Hematopoietic multipotent progenitor cell treated with erythropoietin and hydrocortisone succinate and interleukin-3 and kit ligand, for 8 days (in vitro differentiated cells): Measurements from ENCODE around the gene PMF1.
A peak's percentile ranks its signal among the peaks of the same experiment; 100 is the strongest.
"Not testable (repeated sequence)": the region's sequence is repeated elsewhere in the genome, so short reads cannot be mapped to it uniquely, and the experiment has no call there.

Source experiments
- DNase-seq: peaks from one replicate; pipeline ENCODE4 v3.0.0-alpha.2; 2015

PMF1 gene

GRCh38 chr1:156212833-156213643 is at the start of gene PMF1:
TSS of gene PMF1 (plus strand) at chr1:156213007. CDS start at chr1:156213016, 9 bp downstream.
- peak; percentile 96 for DNase-seq

GRCh38 chr1:156163712-156164111 is 49.1 kb upstream of the PMF1 start:
- no peak for DNase-seq

DNA sequence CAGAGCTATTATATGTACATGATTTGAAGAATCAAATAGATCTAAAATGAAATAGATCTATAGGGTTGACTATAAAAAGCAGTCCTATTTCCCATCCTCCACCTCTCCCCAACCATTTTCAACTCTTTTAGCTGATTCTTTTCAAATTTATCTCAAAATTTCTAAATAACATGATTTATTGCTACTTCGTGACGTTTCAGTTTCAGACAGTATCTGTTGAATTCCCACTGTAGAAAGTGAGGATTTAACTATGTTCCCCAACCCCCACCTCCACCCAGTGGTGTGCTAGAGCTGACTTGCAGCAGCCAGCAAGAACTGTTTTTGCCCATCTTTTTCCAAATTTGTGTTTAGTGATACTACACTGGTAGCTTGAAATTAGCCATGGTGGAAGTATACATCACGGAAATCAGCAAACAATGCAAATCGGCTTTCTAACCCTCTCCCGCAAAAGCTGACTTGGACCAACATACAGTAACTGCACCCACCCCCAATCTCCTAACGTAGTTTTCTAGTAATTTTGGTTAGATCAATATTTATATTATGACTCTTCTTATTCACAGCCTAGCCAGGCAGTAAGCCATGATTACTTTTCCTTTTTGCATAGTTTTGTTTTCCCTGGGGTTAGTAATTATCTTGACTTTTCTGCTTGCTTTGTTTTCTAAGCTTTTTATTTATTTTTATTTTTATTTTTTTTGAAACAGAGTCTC is 48.5 kb upstream of the PMF1 start:
- no peak for DNase-seq

GRCh38 chr1:156165083-156165482 is 47.7 kb upstream of the PMF1 start:
- no peak for DNase-seq

DNA sequence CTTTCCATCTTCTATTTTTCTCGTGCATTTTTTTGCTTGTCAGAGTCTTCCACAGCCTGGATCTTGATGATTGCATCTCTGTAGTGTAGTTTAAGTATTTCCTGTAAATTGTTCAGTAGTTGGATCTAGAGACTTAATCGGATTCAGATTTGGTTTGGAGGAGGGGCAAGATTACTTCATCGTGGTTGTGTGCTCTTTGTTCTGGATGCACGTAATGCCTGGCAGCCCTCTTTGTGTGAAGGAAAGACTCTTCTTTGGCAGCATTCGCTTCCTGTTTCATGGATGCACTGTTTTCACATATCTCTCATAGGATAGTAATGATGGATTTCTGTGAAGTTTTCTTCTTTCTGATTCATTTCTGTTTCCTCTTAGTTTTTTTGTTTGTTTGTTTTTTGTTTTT is 45.3 kb upstream of the PMF1 start:
- DNase-seq = no peak

GRCh38 chr1:156172696-156173470 is 39.9 kb upstream of the PMF1 start:
- no peak for DNase-seq

GRCh38 chr1:156176610-156177210 is 36.1 kb upstream of the PMF1 start:
- no peak for DNase-seq

DNA sequence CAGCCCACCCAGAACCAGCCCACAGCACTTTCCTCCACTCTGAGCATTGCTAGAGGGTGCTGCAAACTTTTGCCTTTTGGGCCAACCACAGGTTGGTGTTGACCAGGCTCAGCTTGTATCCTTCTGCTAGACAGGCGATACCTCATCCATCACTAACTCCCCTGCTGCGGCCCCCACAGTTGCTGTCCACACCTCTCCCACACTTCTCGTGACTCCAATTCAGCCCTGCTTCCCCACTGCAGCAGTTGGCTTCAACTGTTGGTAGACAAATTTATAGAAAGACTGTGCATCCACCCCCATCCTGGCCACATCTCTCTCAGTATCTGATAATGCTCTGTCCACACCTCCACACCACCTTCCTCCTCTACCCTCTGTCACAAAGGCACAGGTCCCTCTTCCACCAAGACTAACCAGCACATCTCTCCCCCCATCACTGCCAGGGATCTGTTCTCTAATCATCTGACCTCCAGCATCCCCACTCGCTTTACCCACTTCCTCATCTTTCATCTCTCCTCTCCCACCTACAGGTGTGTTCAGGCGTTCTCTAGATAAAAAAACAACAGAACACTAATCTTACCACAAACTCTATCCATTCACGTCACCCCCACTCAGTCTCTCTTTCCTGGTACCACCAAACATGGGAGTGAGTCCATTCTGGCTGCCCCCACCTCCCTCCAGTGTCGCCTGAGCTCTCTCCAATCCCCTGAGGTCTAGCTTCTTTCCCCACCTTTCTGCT is 34.7 kb upstream of the PMF1 start:
- DNase-seq = no peak

- no peak for DNase-seq
Measured at GRCh38 chr1:156180471-156180870, 32.3 kb upstream of the PMF1 start.

DNA sequence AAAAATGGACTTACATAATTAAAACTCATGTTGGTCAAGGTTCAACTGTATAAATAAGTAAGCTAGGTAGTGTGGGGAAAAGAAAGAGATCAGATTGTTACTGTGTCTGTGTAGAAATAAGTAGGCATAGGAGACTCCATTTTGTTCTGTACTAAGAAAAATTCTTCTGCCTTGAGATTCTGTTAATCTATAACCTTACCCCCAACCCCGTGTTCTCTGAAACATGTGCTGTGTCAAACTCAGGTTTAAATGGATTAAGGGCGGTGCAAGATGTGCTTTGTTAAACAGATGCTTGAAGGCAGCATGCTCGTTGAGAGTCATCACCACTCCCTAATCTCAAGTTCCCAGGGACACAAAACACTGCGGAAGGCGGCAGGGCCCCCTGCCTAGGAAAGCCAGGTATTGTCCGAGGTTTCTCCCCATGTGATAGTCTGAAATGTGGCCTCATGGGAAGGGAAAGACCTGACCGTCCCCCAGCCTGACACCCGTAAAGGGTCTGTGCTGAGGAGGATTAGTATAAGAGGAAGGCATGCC is 31.3 kb upstream of the PMF1 start:
- DNase-seq = not testable (repeated sequence)

DNA sequence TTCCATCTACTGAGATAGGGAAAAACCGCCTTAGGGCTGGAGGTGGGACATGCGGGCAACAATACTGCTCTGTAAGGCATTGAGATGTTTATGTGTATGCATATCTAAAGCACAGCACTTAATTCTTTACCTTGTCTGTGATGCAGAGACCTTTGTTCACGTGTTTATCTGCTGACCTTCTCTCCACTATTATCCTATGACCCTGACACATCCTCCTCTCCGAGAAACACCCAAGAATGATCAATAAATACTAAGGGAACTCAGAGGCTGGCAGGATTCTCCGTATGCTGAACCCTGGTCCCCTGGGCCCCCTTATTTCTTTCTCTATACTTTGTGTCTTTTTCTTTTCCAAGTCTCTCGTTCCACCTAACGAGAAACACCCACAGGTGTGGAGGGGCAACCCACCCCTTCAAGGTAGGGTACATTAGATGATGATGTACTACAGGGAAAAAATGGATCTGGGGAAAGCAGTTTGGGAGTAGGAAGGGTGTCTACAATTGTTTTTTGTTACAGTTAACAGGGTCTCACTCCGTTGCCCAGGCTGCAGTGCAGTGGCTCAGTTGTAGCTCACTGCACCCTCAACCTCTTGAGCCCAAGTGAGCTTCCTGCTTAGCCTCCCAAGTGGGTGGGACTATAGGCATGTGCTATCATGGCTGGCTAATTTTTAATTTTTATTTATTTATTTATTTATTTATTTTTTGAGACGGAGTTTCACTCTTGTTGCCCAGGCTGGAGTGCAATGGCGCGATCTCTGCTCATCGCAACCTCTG is 30.6 kb upstream of the PMF1 start:
- not testable (repeated sequence) for DNase-seq

DNA sequence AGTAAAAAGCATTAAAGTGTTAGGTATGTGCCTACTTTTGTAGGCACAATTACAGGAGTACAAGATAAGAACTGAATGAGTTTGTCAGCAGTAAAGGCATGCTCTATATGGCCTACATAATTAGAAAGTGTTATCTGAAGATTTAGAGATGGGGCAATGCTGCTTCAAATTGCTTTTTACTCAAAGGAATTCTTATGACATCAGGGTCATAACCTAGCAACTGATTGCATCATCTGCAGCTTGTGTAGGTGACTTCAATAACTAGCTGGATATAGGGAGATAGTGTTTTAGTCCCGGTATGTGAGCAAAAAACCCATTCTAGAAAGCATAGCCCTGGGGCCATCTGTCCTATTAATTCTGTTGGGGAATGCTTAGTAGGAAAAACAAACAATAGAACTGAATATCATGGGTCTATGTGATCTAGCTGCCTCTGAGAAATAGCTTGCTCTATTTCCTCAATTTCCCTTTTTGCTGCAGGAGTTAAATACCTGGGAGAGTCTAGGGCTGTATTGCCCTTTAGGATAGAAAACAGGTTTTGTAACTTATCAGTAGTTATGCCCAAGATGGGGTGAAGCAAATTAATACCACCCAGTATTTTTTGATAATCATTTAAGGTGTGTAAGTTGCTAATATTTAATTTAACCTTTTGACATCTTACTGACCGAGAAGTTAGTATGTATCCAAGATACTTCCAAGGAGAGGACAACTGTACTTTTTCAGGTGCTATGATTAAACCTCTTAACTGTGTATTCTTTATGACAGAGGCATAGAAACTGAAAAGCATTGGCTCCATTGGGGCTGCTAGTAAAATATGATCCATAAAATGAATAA is 26.2 kb upstream of the PMF1 start:
- DNase-seq = not testable (repeated sequence)

DNA sequence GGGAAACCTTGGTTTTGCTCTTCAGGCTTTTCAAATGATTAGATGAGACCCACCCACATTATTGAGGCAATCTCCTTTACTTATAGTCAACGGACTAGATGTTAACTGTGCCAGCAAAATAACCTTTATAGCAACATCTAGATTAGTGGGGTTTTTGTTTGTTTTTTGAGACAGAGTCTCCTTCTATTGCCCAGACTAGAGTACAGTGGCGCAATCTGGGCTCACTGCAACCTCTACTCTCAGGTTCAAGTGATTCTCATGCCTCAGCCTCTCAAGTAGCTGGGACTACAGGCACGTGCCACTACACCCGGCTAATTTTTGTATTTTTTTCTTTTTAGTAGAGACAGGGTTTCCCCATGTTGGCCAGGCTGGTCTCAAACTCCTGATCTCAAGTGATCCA is 22.5 kb upstream of the PMF1 start:
- not testable (repeated sequence) for DNase-seq

- DNase-seq = no peak
Measured at GRCh38 chr1:156191292-156191964, 21.4 kb upstream of the PMF1 start.

DNA sequence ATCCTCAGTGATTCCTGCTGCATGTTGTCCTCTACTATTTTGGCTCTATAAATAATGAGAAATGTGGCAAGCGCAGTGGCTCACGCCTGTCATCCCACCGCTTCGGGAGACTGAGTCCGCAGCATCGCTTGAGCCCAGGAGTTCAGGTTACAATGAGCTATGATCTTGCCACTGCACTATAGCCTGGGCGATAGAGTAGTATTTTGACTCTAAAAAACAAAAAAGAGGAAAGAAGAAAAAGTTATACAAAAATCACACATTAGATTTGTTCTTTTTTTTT is 19.7 kb upstream of the PMF1 start:
- peak; percentile 17 for DNase-seq

DNA sequence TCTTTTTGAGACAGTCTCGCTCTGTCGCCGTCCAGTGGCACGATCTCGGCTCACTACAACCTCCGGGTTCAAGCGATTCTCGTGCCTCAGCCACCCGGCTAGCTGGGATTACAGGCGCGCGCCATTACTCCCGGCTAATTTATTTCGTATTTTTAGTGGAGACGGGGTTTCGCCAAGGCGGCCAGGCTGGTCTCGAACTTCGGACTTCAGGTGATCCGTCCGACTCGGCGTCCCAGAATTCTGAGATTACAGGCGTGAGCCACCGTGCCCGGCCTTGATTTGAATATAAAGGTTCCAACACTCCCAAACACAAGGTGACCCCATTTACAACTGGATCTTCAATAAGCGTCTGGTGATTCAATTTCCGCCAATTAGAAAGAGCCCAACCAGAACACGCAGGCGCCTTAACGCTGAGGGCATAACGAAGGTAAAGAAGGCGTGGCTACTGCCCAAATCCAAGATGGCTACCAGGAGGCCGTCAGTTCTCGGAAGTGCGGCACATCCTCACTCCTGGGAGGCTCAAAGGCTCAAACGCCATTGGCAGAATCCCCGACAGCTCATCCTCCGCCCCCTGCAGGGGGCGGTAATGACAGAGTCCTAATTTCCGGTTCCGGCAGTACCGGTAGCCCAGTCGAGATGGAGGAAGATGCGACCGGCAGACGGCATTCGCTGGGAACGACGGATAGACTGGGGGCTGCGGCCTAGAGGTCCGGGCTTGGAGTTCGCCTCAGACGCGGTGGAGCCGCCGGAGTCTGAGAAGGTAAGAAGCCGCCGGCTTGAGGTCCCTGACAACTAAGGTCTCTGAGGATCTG is 19.1 kb upstream of the PMF1 start, which contains the start of gene SLC25A44:
TSS of gene SLC25A44 (plus strand) at position 617 of the 812 bp plus-strand sequence. CDS start 5,744 bp downstream, outside the sequence.
- peak; percentile 99 for DNase-seq

DNA sequence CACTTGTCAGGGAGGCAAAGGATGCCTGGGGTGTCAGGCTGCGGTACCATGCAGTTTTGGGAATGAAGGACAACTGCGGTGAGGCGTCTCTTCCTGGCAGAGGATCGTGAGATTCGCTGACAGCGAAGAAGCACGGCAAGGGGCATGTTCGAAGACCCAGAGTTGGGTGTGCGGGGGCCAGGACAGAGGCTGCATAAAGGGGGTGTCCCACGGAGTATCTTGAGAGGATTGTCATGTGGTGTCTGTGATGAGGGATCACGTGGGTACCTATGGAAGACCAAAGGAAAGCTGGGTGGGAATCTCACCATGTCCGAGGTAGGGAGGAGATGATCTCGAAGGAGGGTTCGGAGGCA is 18.5 kb upstream of the PMF1 start:
- DNase-seq = no peak

DNA sequence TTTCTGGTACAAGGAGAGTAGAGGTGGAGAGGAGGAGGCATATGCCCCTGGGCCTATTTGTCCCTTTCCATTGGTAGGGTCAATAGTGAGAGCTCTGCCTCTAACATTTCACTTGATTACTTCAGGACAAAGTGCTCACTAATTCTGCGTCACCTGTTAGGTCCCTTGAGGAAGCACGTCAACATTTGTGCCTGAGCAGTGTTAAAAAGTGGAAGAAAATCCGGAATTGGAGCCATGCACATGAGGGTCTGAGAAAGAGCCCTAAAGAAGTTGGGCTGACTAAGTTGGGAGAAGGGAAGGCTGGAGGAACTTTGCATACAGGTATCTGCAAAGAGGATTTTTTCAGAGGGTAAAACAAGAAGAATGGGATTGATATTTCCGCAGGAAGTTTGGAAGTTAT is 17.0 kb upstream of the PMF1 start:
- no peak for DNase-seq

- DNase-seq = no peak
Measured at GRCh38 chr1:156196445-156196844, 16.4 kb upstream of the PMF1 start.
